B cell (primary cell): ENCODE results near the gene RPS15. TPM values are rescaled to one million over a fixed set of nuclear protein-coding genes. Genes with fewer than 3 reads are reported as not detected.

ENCODE experiments used
- ATAC-seq: fragments of 200-7000 bp; cut with Tn5 transposase; one replicate; pipeline ENCODE4 v1.10.0; 2021; ENCODE audit warnings: low read depth, mild to moderate bottlenecking, moderate number of reproducible peaks, moderate library complexity
- CTCF ChIA-PET: fragments of 350-600 bp; sonication (Branson Sonifier 250); formaldehyde crosslinking; loops from one replicate; lab custom pipeline; 2021; ENCODE audit warnings: antibody characterized with exemption, inconsistent platforms; lab: Charles Lee
- POLR2A ChIA-PET: fragments of 350-600 bp; sonication (Branson Sonifier 250); formaldehyde crosslinking; loops from one replicate; lab custom pipeline; 2021; ENCODE audit warnings: antibody characterized with exemption; lab: Charles Lee
- DNase-seq: peaks from one replicate; pipeline ENCODE4 v3.0.0; 2013
- H2AFZ ChIP-seq: 2 replicates; pipeline ENCODE4 v1.6.1; 2012; ENCODE audit warnings: mild to moderate bottlenecking, low read depth, low read length; ENCODE audit not compliant: insufficient read depth, poor library complexity, severe bottlenecking
- H3K27ac ChIP-seq, 2 donors: 1 replicate in 1 of 2; 2 replicates in 1 of 2; pipeline ENCODE4 v1.5.1; 2012 to 2013; ENCODE audit warnings: low read length in 2 of 2, mild to moderate bottlenecking in 2 of 2, moderate library complexity in 1 of 2
- H3K27me3 ChIP-seq, 4 experiments: fragments of 200-600 bp in 1 of 4; sonication (generic) in 1 of 4; replicated peaks in 1 of 4; 1 replicate in 2 of 4; 2 replicates in 2 of 4; pipeline versions ENCODE4 v1.6.1 to v1.7.0; 2013 to 2016; ENCODE audit warnings: low read length in 3 of 4, mild to moderate bottlenecking in 2 of 4, mixed read lengths in 1 of 4, moderate library complexity in 1 of 4; ENCODE audit not compliant: insufficient read depth in 4 of 4, control insufficient read depth in 3 of 4; ENCODE audit errors: control extremely low read depth in 1 of 4
- H3K36me3 ChIP-seq, 2 experiments: replicated peaks in 1 of 2; 1 replicate in 1 of 2; 2 replicates in 1 of 2; pipeline versions ENCODE4 v1.6.1 to v1.7.1; 2013; ENCODE audit warnings: low read length in 1 of 2; ENCODE audit not compliant: insufficient read depth in 2 of 2, control insufficient read depth in 1 of 2; ENCODE audit errors: control extremely low read depth in 1 of 2, extremely low read depth in 1 of 2
- H3K4me1 ChIP-seq, 2 donors: fragments of 200-600 bp in 1 of 2; sonication (generic) in 1 of 2; 1 replicate in 1 of 2; 2 replicates in 1 of 2; pipeline versions ENCODE4 v1.5.1 to v1.6.1; 2013 to 2017; ENCODE audit warnings: low read length in 2 of 2; ENCODE audit not compliant: control insufficient read depth in 2 of 2, insufficient read depth in 2 of 2
- H3K4me2 ChIP-seq: replicated peaks from 2 replicates; pipeline ENCODE3; 2012; ENCODE audit warnings: mild to moderate bottlenecking, low read depth, low read length; ENCODE audit not compliant: poor library complexity, severe bottlenecking
- H3K4me3 ChIP-seq, 5 experiments: fragments of 200-600 bp in 1 of 5; sonication (generic) in 1 of 5; 1 replicate in 3 of 5; 2 replicates in 2 of 5; pipeline versions ENCODE4 v1.5.1 to v1.7.0; 2011 to 2016; ENCODE audit warnings: low read length in 4 of 5, mild to moderate bottlenecking in 4 of 5, low read depth in 2 of 5, control low read depth in 1 of 5, moderate library complexity in 1 of 5; ENCODE audit not compliant: insufficient read depth in 1 of 5; ENCODE audit errors: control extremely low read depth in 1 of 5, extremely low read depth in 1 of 5
- H3K79me2 ChIP-seq: fragments of 200-600 bp; sonication (generic); one replicate; pipeline ENCODE4 v1.6.0; 2016; ENCODE audit warnings: low read length; ENCODE audit not compliant: control insufficient read depth, insufficient read depth
- H3K9ac ChIP-seq: fragments of 200-600 bp; sonication (generic); 2 replicates; pipeline ENCODE4 v1.6.1; 2017; ENCODE audit warnings: mild to moderate bottlenecking, low read length, moderate library complexity
- H3K9me3 ChIP-seq, 3 donors: one replicate each; pipeline versions ENCODE4 v1.6.1 to v1.7.1; 2013; ENCODE audit warnings: low read length in 2 of 3; ENCODE audit not compliant: control insufficient read depth in 2 of 3, insufficient read depth in 1 of 3; ENCODE audit errors: control extremely low read depth in 1 of 3
- H4K20me1 ChIP-seq: 2 replicates; pipeline ENCODE4 v1.6.0; 2012; ENCODE audit warnings: mild to moderate bottlenecking, low read length; ENCODE audit not compliant: insufficient read depth, control insufficient read depth, poor library complexity, severe bottlenecking
- H3K27ac Mint-ChIP-seq: one replicate; pipeline ENCODE4 v1.8.0; 2021; ENCODE audit warnings: mixed read lengths
- H3K27me3 Mint-ChIP-seq: one replicate; pipeline ENCODE4 v1.8.0; 2021; ENCODE audit warnings: mixed read lengths
- H3K4me1 Mint-ChIP-seq: one replicate; pipeline ENCODE4 v1.8.0; 2021; ENCODE audit warnings: mixed read lengths
- H3K4me3 Mint-ChIP-seq: one replicate; pipeline ENCODE4 v1.8.0; 2021; ENCODE audit warnings: mixed read lengths
- H3K9me3 Mint-ChIP-seq: one replicate; pipeline ENCODE4 v1.8.0; 2022; ENCODE audit warnings: mixed read lengths; ENCODE audit not compliant: insufficient read depth
- EZH2 ChIP-seq: IDR thresholded peaks from 2 replicates; pipeline ENCODE4 v1.6.1; 2012; ENCODE audit warnings: borderline replicate concordance, low read depth, mild to moderate bottlenecking, moderate library complexity, low read length; ENCODE audit not compliant: insufficient read depth, poor library complexity, severe bottlenecking
- WGBS: methylation state at CpG from one replicate; pipeline ENCODE4 v1.1.5; 2013; ENCODE audit warnings: missing lambda C conversion rate; ENCODE audit not compliant: insufficient coverage; 5-methylcytosine and 5-hydroxymethylcytosine counted together
- intact Hi-C: fragments of 100-400 bp; cut with micrococcal nuclease; formaldehyde crosslinking; loops from one replicate; pipeline ENCODE4 v1.10.0; 2022
- polyA plus RNA-seq: library from polyadenylated mRNA; depleted of rRNA; stranded (reverse); fragments of >200 nt; gene quantifications from 2 replicates; pipeline ENCODE4 v1.2.3, GENCODE V29; 2012
- total RNA-seq, 2 donors: library from RNA; stranded (reverse); fragments of 120-200 nt in 1 of 2; gene quantifications; 1 replicate in 1 of 2; 2 replicates in 1 of 2; pipeline versions ENCODE4 v1.2.3 to v1.2.4, GENCODE V29; 2013 to 2022
- TF ChIP-seq, protein P1 (sequence below): fragments of 200-600 bp; IDR thresholded peaks from one replicate; pipeline ENCODE4 v1.8.0; 2022; ENCODE audit warnings: antibody characterized with exemption, mild to moderate bottlenecking

Gene RPS15
- total and polyA plus RNA-seq, 2 donors (not counting 1 experiment from before 2014, with no cell fraction given): 1,520 to 6,007 TPM

GRCh38 chr19:1461862-1462261, 23.7 kb downstream of the RPS15 start:
- ChIA-PET CTCF (no interaction called here), POLR2A (no interaction called here)
- Histone ChIP-seq H3K9me3 (peaks cover 0 to 5% (median 0%) of the 10 kb centered on the region in 3 donors), H3K4me3 (no peak overlapping the region), H3K4me1 (peaks cover 13 to 22% of the 10 kb centered on the region in 2 donors), H2AFZ (no peak overlapping the region), H3K4me2 (no peak overlapping the region), H3K36me3 (no peaks in the 10 kb centered on the region), H3K27me3 (peaks cover 0 to 34% (median 7%) of the 10 kb centered on the region in 4 experiments), H3K9ac (no peak overlapping the region), H3K79me2 (no peaks in the 10 kb centered on the region), H3K27ac (no peak overlapping the region), H4K20me1 (peaks cover 27% of the 10 kb centered on the region)
- ATAC-seq: no peak
- no peak for DNase-seq
- Mint-ChIP-seq H3K27ac (no peak overlapping the region), H3K9me3 (no peaks in the 10 kb centered on the region), H3K4me1 (no peaks in the 10 kb centered on the region), H3K4me3 (no peak overlapping the region), H3K27me3 (peaks cover 12% of the 10 kb centered on the region)
- intact Hi-C loops: no loop called here
- WGBS: 96% methylated on average over 19 of the region's 24 CpGs
- no peak for TF ChIP-seq EZH2

DNA sequence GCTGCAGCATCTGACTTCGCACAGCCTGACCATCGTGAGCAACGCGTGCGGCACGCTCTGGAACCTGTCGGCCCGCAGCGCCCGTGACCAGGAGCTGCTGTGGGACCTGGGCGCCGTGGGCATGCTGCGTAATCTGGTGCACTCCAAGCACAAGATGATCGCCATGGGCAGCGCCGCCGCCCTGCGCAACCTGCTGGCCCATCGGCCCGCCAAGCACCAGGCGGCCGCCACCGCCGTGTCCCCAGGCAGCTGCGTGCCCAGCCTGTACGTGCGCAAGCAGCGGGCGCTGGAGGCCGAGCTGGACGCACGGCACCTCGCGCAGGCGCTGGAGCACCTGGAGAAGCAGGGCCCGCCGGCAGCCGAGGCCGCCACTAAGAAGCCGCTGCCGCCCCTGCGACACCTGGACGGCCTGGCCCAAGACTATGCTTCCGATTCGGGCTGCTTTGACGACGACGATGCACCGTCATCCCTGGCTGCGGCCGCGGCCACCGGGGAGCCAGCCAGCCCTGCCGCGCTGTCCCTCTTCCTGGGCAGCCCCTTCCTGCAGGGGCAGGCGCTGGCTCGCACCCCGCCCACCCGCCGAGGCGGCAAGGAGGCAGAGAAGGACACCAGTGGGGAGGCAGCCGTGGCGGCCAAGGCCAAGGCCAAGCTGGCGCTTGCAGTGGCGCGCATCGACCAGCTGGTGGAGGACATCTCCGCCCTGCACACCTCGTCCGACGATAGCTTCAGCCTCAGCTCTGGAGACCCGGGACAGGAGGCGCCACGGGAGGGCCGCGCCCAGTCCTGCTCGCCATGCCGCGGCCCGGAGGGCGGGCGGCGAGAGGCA, 27.2 kb downstream of the RPS15 start:
- TF ChIP-seq, protein P1, sequence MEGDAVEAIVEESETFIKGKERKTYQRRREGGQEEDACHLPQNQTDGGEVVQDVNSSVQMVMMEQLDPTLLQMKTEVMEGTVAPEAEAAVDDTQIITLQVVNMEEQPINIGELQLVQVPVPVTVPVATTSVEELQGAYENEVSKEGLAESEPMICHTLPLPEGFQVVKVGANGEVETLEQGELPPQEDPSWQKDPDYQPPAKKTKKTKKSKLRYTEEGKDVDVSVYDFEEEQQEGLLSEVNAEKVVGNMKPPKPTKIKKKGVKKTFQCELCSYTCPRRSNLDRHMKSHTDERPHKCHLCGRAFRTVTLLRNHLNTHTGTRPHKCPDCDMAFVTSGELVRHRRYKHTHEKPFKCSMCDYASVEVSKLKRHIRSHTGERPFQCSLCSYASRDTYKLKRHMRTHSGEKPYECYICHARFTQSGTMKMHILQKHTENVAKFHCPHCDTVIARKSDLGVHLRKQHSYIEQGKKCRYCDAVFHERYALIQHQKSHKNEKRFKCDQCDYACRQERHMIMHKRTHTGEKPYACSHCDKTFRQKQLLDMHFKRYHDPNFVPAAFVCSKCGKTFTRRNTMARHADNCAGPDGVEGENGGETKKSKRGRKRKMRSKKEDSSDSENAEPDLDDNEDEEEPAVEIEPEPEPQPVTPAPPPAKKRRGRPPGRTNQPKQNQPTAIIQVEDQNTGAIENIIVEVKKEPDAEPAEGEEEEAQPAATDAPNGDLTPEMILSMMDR: peak; percentile 22
- TF ChIP-seq EZH2: no peak
- WGBS: 48% methylated on average over 83 of the region's 83 CpGs
- POLR2A ChIA-PET: interaction anchor here (0.6 to 0.9 kb wide), 2 partner anchors 26 to 127 kb away, joined by 3 to 5 read pairs; no protein-coding TSS in a partner anchor
- H3K27me3 Mint-ChIP-seq: no peaks in the 10 kb centered on the region
- peaks cover 6% of the 10 kb centered on the region for H3K4me1 Mint-ChIP-seq
- H3K9me3 ChIP-seq: peaks cover 0 to 9% (median 0%) of the 10 kb centered on the region in 3 donors
- H3K9ac ChIP-seq: no peak overlapping the region
- H3K27me3 ChIP-seq: peaks cover 0 to 39% (median 7%) of the 10 kb centered on the region in 4 experiments
- H3K27ac Mint-ChIP-seq: no peak overlapping the region
- no peak overlapping the region for H3K4me3 ChIP-seq
- H2AFZ ChIP-seq: no peak overlapping the region
- H3K36me3 ChIP-seq: no peaks in the 10 kb centered on the region
- peaks cover 54% of the 10 kb centered on the region for H4K20me1 ChIP-seq
- no peak overlapping the region for H3K4me3 Mint-ChIP-seq
- peaks cover 37 to 47% of the 10 kb centered on the region in 2 donors for H3K4me1 ChIP-seq
- H3K79me2 ChIP-seq: no peaks in the 10 kb centered on the region
- intact Hi-C loops: no loop called here
- no peak overlapping the region for H3K27ac ChIP-seq
- H3K9me3 Mint-ChIP-seq: no peaks in the 10 kb centered on the region
- peak overlapping the region; percentile 55 for H3K4me2 ChIP-seq
- no peak for ATAC-seq
- CTCF ChIA-PET: interaction anchor here (0.7 to 0.9 kb wide), 3 partner anchors 38 to 360 kb away, joined by 3 to 4 read pairs (median 3); no protein-coding TSS in a partner anchor
- peak; percentile 56 for DNase-seq
